HEK293T (cell line): ENCODE data around the gene CHAF1A.

Experiments used
- CTCF ChIA-PET: fragments of 350-600 bp; formaldehyde crosslinking; extraction: SDS; loops from one replicate; lab custom pipeline; 2021; ENCODE audit warnings: antibody characterized with exemption, inconsistent platforms; lab: Yijun Ruan, JAX
- POLR2A ChIA-PET: fragments of 350-600 bp; formaldehyde crosslinking; extraction: SDS; loops from one replicate; lab custom pipeline; 2020; ENCODE audit warnings: antibody characterized with exemption, inconsistent platforms; lab: Yijun Ruan, JAX
- DNase-seq: peaks from one replicate; pipeline ENCODE4 v3.0.0; 2012; ENCODE audit warnings: mixed read lengths; ENCODE audit errors: extremely low spot score
- ARNT ChIP-seq: fragments of 450-650 bp; IDR thresholded peaks from 2 replicates; pipeline ENCODE4 v1.6.1; 2017; ENCODE audit warnings: mild to moderate bottlenecking
- BHLHE40 ChIP-seq: fragments of 450-650 bp; IDR thresholded peaks from 2 replicates; pipeline ENCODE4 v1.6.1; 2016; ENCODE audit warnings: mild to moderate bottlenecking, moderate library complexity, borderline replicate concordance
- CTBP1 ChIP-seq: fragments of 450-650 bp; IDR thresholded peaks from 2 replicates; pipeline ENCODE4 v1.6.1; 2016; ENCODE audit warnings: borderline replicate concordance
- ELF4 ChIP-seq: fragments of 450-650 bp; IDR thresholded peaks from 2 replicates; pipeline ENCODE4 v1.6.1; 2017; ENCODE audit warnings: antibody characterized with exemption
- FOXA1 ChIP-seq: fragments of 450-650 bp; IDR thresholded peaks from 2 replicates; pipeline ENCODE4 v1.6.1; 2016; ENCODE audit warnings: mild to moderate bottlenecking
- FOXK2 ChIP-seq: fragments of 450-650 bp; IDR thresholded peaks from 2 replicates; pipeline ENCODE4 v1.6.1; 2016; ENCODE audit warnings: mild to moderate bottlenecking
- FOXM1 ChIP-seq: fragments of 450-650 bp; IDR thresholded peaks from 2 replicates; pipeline ENCODE4 v1.6.1; 2017; ENCODE audit warnings: mild to moderate bottlenecking, borderline replicate concordance
- HDGF ChIP-seq: fragments of 450-650 bp; IDR thresholded peaks from 2 replicates; pipeline ENCODE4 v1.6.1; 2017; ENCODE audit warnings: antibody characterized with exemption, borderline replicate concordance
- L3MBTL2 ChIP-seq: fragments of 450-650 bp; conservative IDR thresholded peaks from 2 replicates; pipeline ENCODE4 v1.6.1; 2016; ENCODE audit warnings: mild to moderate bottlenecking
- LEF1 ChIP-seq: fragments of 450-650 bp; IDR thresholded peaks from 2 replicates; pipeline ENCODE4 v1.6.1; 2017; ENCODE audit warnings: mild to moderate bottlenecking, borderline replicate concordance
- NFRKB ChIP-seq: fragments of 450-650 bp; IDR thresholded peaks from 2 replicates; pipeline ENCODE4 v1.6.1; 2016; ENCODE audit warnings: mild to moderate bottlenecking, moderate library complexity
- PKNOX1 ChIP-seq: fragments of 450-650 bp; IDR thresholded peaks from 2 replicates; pipeline ENCODE4 v1.6.1; 2016
- SP1 ChIP-seq: fragments of 450-650 bp; IDR thresholded peaks from 2 replicates; pipeline ENCODE4 v1.6.1; 2017
- SUZ12 ChIP-seq: fragments of 450-650 bp; IDR thresholded peaks from 2 replicates; pipeline ENCODE4 v1.6.1; 2016; ENCODE audit warnings: mild to moderate bottlenecking
- TARDBP ChIP-seq: fragments of 450-650 bp; IDR thresholded peaks from 2 replicates; pipeline ENCODE4 v1.6.1; 2016
- ZNF384 ChIP-seq: fragments of 450-650 bp; IDR thresholded peaks from 2 replicates; pipeline ENCODE4 v1.6.1; 2016

The CHAF1A gene

GRCh38 chr19:4376671-4376990 lies 25.8 kb upstream of the CHAF1A start:
- TF ChIP-seq SP1: no peak
- TF ChIP-seq BHLHE40: no peak
- no peak for TF ChIP-seq ARNT
- no peak for TF ChIP-seq PKNOX1
- no peak for TF ChIP-seq CTBP1
- CTCF ChIA-PET: interaction anchor here (0.6 to 3.0 kb wide), 6 partner anchors 17 to 149 kb away, joined by 3 to 13 read pairs (median 6); partner anchors contain the start of gene SH3GL1
- POLR2A ChIA-PET: interaction anchor here (0.9 to 1.5 kb wide), 2 partner anchors 24 to 33 kb away, joined by 3 to 7 read pairs; partner anchors contain the start of gene MPND
- DNase-seq: no peak

GRCh38 chr19:4376991-4377781 lies 25.3 kb upstream of the CHAF1A start:
- DNase-seq: no peak
- POLR2A ChIA-PET: interaction anchor here (0.9 to 1.6 kb wide), 2 partner anchors 23 to 25 kb away, joined by 3 to 5 read pairs; partner anchors contain the start of gene SH3GL1
- TF ChIP-seq LEF1: no peak
- TF ChIP-seq SUZ12: no peak
- no peak for TF ChIP-seq FOXK2
- TF ChIP-seq FOXA1: no peak
- TF ChIP-seq ARNT: no peak
- TF ChIP-seq SP1: no peak
- no peak for TF ChIP-seq FOXM1
- no peak for TF ChIP-seq CTBP1
- CTCF ChIA-PET: interaction anchor here (0.6 to 3.0 kb wide), 5 partner anchors 23 to 148 kb away, joined by 3 to 13 read pairs (median 8); partner anchors contain the start of gene SH3GL1

- no peak for DNase-seq
- ChIA-PET POLR2A (no interaction called here), CTCF (no interaction called here)
- TF ChIP-seq FOXK2 (no peak), TARDBP (no peak)
Observed at GRCh38 chr19:4378886-4379285, 23.6 kb upstream of the CHAF1A start.

DNA sequence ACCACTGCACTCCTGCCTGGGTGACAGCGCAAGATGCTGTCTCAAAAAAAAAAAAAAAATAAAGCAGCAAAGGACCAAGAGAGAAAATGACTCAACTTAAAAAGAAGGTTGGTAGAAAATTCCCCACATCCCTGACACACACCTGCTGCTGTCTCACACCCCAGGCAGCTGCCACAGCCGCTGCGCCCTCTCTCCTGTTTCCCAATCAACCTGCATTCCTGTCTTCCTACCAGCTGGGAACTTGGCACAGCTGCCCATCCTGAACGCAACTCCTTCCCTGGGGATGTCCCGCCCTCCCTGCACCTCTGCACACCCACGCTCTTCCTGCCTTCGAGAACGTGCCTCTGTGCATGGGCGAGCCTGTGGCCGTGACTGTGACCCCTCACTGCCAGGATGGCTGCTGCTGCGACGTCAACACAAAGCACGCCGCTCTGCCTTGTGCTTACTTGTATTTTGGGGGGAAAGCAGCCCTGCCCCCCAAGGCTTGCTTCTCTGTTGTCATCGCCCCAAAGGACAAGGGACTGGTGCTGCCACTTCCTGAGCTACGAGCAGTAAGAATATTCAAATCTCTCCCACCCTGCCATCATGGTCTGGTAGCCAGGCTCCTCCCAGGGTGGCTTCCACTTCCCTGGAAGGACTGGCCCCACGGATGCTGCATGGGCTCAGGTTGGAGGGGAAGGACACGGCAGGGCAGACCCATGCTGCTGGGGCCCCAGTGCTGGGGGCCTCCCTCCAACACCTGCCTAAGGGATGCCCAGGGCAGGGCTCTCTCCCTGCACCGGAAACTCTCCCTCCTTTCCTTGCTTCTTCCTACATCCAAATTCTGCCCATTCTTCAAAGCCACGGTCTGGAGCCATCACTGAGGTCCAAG lies 22.8 kb upstream of the CHAF1A start:
- CTCF ChIA-PET: no interaction called here
- TF ChIP-seq SUZ12 (no peak), FOXM1 (no peak), LEF1 (no peak), CTBP1 (no peak), FOXA1 (no peak), FOXK2 (no peak), L3MBTL2 (no peak), ZNF384 (no peak), PKNOX1 (no peak), HDGF (no peak)
- POLR2A ChIA-PET: no interaction called here
- DNase-seq: no peak

DNA sequence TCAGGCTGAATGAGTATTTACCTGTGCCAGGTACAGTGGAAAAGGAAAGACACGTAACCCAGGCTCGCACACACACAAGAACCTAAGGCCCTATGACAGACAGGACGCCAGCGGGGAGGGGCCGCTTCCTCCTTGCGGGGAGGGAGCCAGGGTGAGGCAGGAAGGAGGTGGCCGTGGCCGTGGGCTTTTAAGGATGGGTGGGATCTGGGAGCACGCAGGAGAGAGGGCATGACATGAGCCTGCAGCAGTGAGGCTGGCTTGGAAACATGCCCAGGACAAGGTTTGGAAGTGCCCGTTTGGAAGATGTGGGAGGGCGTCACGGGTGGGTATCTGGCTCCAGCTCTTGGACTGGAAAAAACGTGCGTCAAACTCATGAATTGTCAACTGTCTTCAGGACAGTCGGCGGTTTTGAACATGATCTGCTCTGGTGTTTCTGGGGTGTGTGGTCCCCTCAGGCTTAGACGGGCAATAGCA lies 22.1 kb upstream of the CHAF1A start:
- ChIA-PET CTCF (interaction anchor here (1.2 kb wide), 1 partner anchor 28 kb away, joined by 4 read pairs; no protein-coding TSS in a partner anchor), POLR2A (interaction anchor here (1.0 kb wide), 1 partner anchor 22 kb away, joined by 3 read pairs; the partner anchor contains the start of gene CHAF1A)
- TF ChIP-seq NFRKB (no peak), SP1 (no peak), FOXM1 (no peak), PKNOX1 (no peak), ELF4 (no peak), L3MBTL2 (no peak), ARNT (no peak), CTBP1 (no peak), HDGF (no peak), LEF1 (no peak), BHLHE40 (no peak), ZNF384 (no peak)
- no peak for DNase-seq

GRCh38 chr19:4385291-4386040 lies 17.0 kb upstream of the CHAF1A start:
- CTCF ChIA-PET: no interaction called here
- POLR2A ChIA-PET: interaction anchor here (0.9 kb wide), 1 partner anchor 17 kb away, joined by 3 read pairs; no protein-coding TSS in a partner anchor
- no peak for TF ChIP-seq FOXK2
- no peak for DNase-seq
